B cell (primary cell): ENCODE data around the gene AGPAT3. TPM values are rescaled to one million over a fixed set of nuclear protein-coding genes. Genes with fewer than 3 reads are reported as not detected.

Experiments
- ATAC-seq: fragments of 200-7000 bp; cut with Tn5 transposase; one replicate; pipeline ENCODE4 v1.10.0; 2021; ENCODE audit warnings: low read depth, mild to moderate bottlenecking, moderate number of reproducible peaks, moderate library complexity
- CTCF ChIA-PET: fragments of 350-600 bp; sonication (Branson Sonifier 250); formaldehyde crosslinking; loops from one replicate; lab custom pipeline; 2021; ENCODE audit warnings: antibody characterized with exemption, inconsistent platforms; lab: Charles Lee
- POLR2A ChIA-PET: fragments of 350-600 bp; sonication (Branson Sonifier 250); formaldehyde crosslinking; loops from one replicate; lab custom pipeline; 2021; ENCODE audit warnings: antibody characterized with exemption; lab: Charles Lee
- DNase-seq: peaks from one replicate; pipeline ENCODE4 v3.0.0; 2013
- H2AFZ ChIP-seq: 2 replicates; pipeline ENCODE4 v1.6.1; 2012; ENCODE audit warnings: mild to moderate bottlenecking, low read depth, low read length; ENCODE audit not compliant: insufficient read depth, poor library complexity, severe bottlenecking
- H3K27ac ChIP-seq, 2 donors: 1 replicate in 1 of 2; 2 replicates in 1 of 2; pipeline ENCODE4 v1.5.1; 2012 to 2013; ENCODE audit warnings: low read length in 2 of 2, mild to moderate bottlenecking in 2 of 2, moderate library complexity in 1 of 2
- H3K27me3 ChIP-seq, 4 experiments: fragments of 200-600 bp in 1 of 4; sonication (generic) in 1 of 4; replicated peaks in 1 of 4; 1 replicate in 2 of 4; 2 replicates in 2 of 4; pipeline versions ENCODE4 v1.6.1 to v1.7.0; 2013 to 2016; ENCODE audit warnings: low read length in 3 of 4, mild to moderate bottlenecking in 2 of 4, mixed read lengths in 1 of 4, moderate library complexity in 1 of 4; ENCODE audit not compliant: insufficient read depth in 4 of 4, control insufficient read depth in 3 of 4; ENCODE audit errors: control extremely low read depth in 1 of 4
- H3K36me3 ChIP-seq, 2 experiments: replicated peaks in 1 of 2; 1 replicate in 1 of 2; 2 replicates in 1 of 2; pipeline versions ENCODE4 v1.6.1 to v1.7.1; 2013; ENCODE audit warnings: low read length in 1 of 2; ENCODE audit not compliant: insufficient read depth in 2 of 2, control insufficient read depth in 1 of 2; ENCODE audit errors: control extremely low read depth in 1 of 2, extremely low read depth in 1 of 2
- H3K4me1 ChIP-seq, 2 donors: fragments of 200-600 bp in 1 of 2; sonication (generic) in 1 of 2; 1 replicate in 1 of 2; 2 replicates in 1 of 2; pipeline versions ENCODE4 v1.5.1 to v1.6.1; 2013 to 2017; ENCODE audit warnings: low read length in 2 of 2; ENCODE audit not compliant: control insufficient read depth in 2 of 2, insufficient read depth in 2 of 2
- H3K4me2 ChIP-seq: replicated peaks from 2 replicates; pipeline ENCODE3; 2012; ENCODE audit warnings: mild to moderate bottlenecking, low read depth, low read length; ENCODE audit not compliant: poor library complexity, severe bottlenecking
- H3K4me3 ChIP-seq, 5 experiments: fragments of 200-600 bp in 1 of 5; sonication (generic) in 1 of 5; 1 replicate in 3 of 5; 2 replicates in 2 of 5; pipeline versions ENCODE4 v1.5.1 to v1.7.0; 2011 to 2016; ENCODE audit warnings: low read length in 4 of 5, mild to moderate bottlenecking in 4 of 5, low read depth in 2 of 5, control low read depth in 1 of 5, moderate library complexity in 1 of 5; ENCODE audit not compliant: insufficient read depth in 1 of 5; ENCODE audit errors: control extremely low read depth in 1 of 5, extremely low read depth in 1 of 5
- H3K79me2 ChIP-seq: fragments of 200-600 bp; sonication (generic); one replicate; pipeline ENCODE4 v1.6.0; 2016; ENCODE audit warnings: low read length; ENCODE audit not compliant: control insufficient read depth, insufficient read depth
- H3K9ac ChIP-seq: fragments of 200-600 bp; sonication (generic); 2 replicates; pipeline ENCODE4 v1.6.1; 2017; ENCODE audit warnings: mild to moderate bottlenecking, low read length, moderate library complexity
- H3K9me3 ChIP-seq, 3 donors: one replicate each; pipeline versions ENCODE4 v1.6.1 to v1.7.1; 2013; ENCODE audit warnings: low read length in 2 of 3; ENCODE audit not compliant: control insufficient read depth in 2 of 3, insufficient read depth in 1 of 3; ENCODE audit errors: control extremely low read depth in 1 of 3
- H4K20me1 ChIP-seq: 2 replicates; pipeline ENCODE4 v1.6.0; 2012; ENCODE audit warnings: mild to moderate bottlenecking, low read length; ENCODE audit not compliant: insufficient read depth, control insufficient read depth, poor library complexity, severe bottlenecking
- H3K27ac Mint-ChIP-seq: one replicate; pipeline ENCODE4 v1.8.0; 2021; ENCODE audit warnings: mixed read lengths
- H3K27me3 Mint-ChIP-seq: one replicate; pipeline ENCODE4 v1.8.0; 2021; ENCODE audit warnings: mixed read lengths
- H3K4me1 Mint-ChIP-seq: one replicate; pipeline ENCODE4 v1.8.0; 2021; ENCODE audit warnings: mixed read lengths
- H3K4me3 Mint-ChIP-seq: one replicate; pipeline ENCODE4 v1.8.0; 2021; ENCODE audit warnings: mixed read lengths
- H3K9me3 Mint-ChIP-seq: one replicate; pipeline ENCODE4 v1.8.0; 2022; ENCODE audit warnings: mixed read lengths; ENCODE audit not compliant: insufficient read depth
- EZH2 ChIP-seq: IDR thresholded peaks from 2 replicates; pipeline ENCODE4 v1.6.1; 2012; ENCODE audit warnings: borderline replicate concordance, low read depth, mild to moderate bottlenecking, moderate library complexity, low read length; ENCODE audit not compliant: insufficient read depth, poor library complexity, severe bottlenecking
- WGBS: methylation state at CpG from one replicate; pipeline ENCODE4 v1.1.5; 2013; ENCODE audit warnings: missing lambda C conversion rate; ENCODE audit not compliant: insufficient coverage; 5-methylcytosine and 5-hydroxymethylcytosine counted together
- intact Hi-C: fragments of 100-400 bp; cut with micrococcal nuclease; formaldehyde crosslinking; loops from one replicate; pipeline ENCODE4 v1.10.0; 2022
- polyA plus RNA-seq: library from polyadenylated mRNA; depleted of rRNA; stranded (reverse); fragments of >200 nt; gene quantifications from 2 replicates; pipeline ENCODE4 v1.2.3, GENCODE V29; 2012
- total RNA-seq, 2 donors: library from RNA; stranded (reverse); fragments of 120-200 nt in 1 of 2; gene quantifications; 1 replicate in 1 of 2; 2 replicates in 1 of 2; pipeline versions ENCODE4 v1.2.3 to v1.2.4, GENCODE V29; 2013 to 2022
- TF ChIP-seq, protein P1 (sequence below): fragments of 200-600 bp; IDR thresholded peaks from one replicate; pipeline ENCODE4 v1.8.0; 2022; ENCODE audit warnings: antibody characterized with exemption, mild to moderate bottlenecking

AGPAT3 gene
- total and polyA plus RNA-seq, 2 donors (not counting 1 experiment from before 2014, with no cell fraction given): 14.3 to 49.3 TPM

DNA sequence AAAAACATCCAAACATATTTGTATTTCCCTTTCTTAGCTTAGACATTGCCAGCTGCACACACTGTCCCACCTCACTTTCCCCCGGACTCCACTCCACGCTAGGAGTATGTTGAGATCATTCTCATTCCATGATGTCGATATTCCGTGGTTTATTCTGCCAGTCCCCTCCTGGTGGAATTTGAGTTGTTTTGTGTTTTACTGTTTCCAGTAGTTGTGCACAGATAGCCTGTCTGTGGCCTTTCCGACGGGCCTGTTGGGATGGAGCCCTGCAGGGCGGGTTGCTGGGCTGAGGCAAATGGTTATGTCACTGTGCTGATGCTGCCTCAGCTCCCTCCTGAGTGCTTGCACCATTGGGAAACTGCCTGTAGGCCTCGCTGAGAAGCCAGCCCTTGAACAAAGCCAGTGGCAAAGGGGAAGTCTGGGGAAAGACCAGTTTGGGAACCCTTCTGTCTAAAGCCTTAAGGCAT is 159.9 kb downstream of the AGPAT3 start:
- ChIA-PET CTCF (no interaction called here), POLR2A (no interaction called here)
- ATAC-seq (no peak), DNase-seq (no peak)
- Histone ChIP-seq H3K36me3 (no peaks in the 10 kb centered on the region), H3K27me3 (no peaks in the 10 kb centered on the region), H3K79me2 (peaks cover 100% of the 10 kb centered on the region), H3K4me2 (peak overlapping the region; percentile 55), H2AFZ (no peak overlapping the region), H3K27ac (no peak overlapping the region), H4K20me1 (peaks cover 97% of the 10 kb centered on the region), H3K4me3 (no peak overlapping the region), H3K9ac (no peak overlapping the region), H3K9me3 (peaks cover 0 to 6% (median 3%) of the 10 kb centered on the region in 3 donors), H3K4me1 (peaks cover 36 to 48% of the 10 kb centered on the region in 2 donors)
- 66% methylated on average over 4 of the region's 8 CpGs for WGBS
- peaks cover 70% of the 10 kb centered on the region for H3K4me1 Mint-ChIP-seq
- H3K27ac Mint-ChIP-seq: peak overlapping the region; percentile 13
- TF ChIP-seq, protein P1, sequence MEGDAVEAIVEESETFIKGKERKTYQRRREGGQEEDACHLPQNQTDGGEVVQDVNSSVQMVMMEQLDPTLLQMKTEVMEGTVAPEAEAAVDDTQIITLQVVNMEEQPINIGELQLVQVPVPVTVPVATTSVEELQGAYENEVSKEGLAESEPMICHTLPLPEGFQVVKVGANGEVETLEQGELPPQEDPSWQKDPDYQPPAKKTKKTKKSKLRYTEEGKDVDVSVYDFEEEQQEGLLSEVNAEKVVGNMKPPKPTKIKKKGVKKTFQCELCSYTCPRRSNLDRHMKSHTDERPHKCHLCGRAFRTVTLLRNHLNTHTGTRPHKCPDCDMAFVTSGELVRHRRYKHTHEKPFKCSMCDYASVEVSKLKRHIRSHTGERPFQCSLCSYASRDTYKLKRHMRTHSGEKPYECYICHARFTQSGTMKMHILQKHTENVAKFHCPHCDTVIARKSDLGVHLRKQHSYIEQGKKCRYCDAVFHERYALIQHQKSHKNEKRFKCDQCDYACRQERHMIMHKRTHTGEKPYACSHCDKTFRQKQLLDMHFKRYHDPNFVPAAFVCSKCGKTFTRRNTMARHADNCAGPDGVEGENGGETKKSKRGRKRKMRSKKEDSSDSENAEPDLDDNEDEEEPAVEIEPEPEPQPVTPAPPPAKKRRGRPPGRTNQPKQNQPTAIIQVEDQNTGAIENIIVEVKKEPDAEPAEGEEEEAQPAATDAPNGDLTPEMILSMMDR: no peak
- no peak for TF ChIP-seq EZH2
- intact Hi-C loops: no loop called here
- H3K27me3 Mint-ChIP-seq: no peaks in the 10 kb centered on the region
- peak overlapping the region; percentile 45 for H3K4me3 Mint-ChIP-seq
- H3K9me3 Mint-ChIP-seq: no peaks in the 10 kb centered on the region

DNA sequence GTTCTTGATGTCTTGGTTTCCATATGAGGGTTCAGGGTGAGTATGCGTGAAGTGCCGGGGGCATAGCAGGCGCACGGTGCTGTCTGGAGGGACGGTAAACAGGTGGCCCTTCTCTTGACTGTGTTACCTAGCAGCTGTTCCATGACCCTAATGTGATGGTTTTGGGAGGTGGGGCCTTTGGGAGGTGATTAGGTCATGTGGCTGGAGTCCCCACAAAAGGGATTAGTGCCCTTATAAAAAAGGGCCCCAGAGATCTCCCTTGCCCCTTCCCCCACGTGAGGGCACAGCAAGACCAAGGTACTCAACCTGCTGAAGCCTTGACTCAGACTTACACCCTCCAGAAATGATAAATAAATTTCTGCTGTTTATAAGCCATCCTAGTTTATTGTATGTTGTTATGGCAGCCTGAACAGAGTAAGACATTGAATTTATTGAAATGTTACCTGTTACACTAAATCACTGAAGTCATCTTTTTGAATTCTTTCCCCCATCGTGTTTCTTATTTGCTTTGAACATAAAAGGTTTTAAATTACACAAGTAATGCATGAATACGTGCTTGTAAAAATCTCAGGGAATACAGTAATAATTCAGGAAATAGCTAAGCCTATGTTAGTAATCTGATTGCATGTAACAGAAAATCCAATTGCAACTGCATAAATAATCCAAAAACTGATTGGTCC is 162.7 kb downstream of the AGPAT3 start:
- no peak for ATAC-seq
- no peak overlapping the region for H3K9ac ChIP-seq
- Mint-ChIP-seq H3K27me3 (no peaks in the 10 kb centered on the region), H3K27ac (no peak overlapping the region), H3K4me1 (peaks cover 58% of the 10 kb centered on the region), H3K4me3 (no peak overlapping the region), H3K9me3 (no peaks in the 10 kb centered on the region)
- H3K79me2 ChIP-seq: peaks cover 100% of the 10 kb centered on the region
- H3K36me3 ChIP-seq: peaks cover 1 to 8% of the 10 kb centered on the region in 2 experiments
- H3K4me2 ChIP-seq: no peak overlapping the region
- peaks cover 96% of the 10 kb centered on the region for H4K20me1 ChIP-seq
- H3K27ac ChIP-seq: no peak overlapping the region
- WGBS: 100% methylated on average over 5 of the region's 8 CpGs
- ChIA-PET POLR2A (no interaction called here), CTCF (no interaction called here)
- peaks cover 23 to 34% of the 10 kb centered on the region in 2 donors for H3K4me1 ChIP-seq
- H3K9me3 ChIP-seq: peaks cover 0 to 6% (median 3%) of the 10 kb centered on the region in 3 donors
- no peak overlapping the region for H3K4me3 ChIP-seq
- TF ChIP-seq, protein P1: no peak
- H3K27me3 ChIP-seq: no peaks in the 10 kb centered on the region
- no peak overlapping the region for H2AFZ ChIP-seq
- DNase-seq: no peak
- intact Hi-C loops: no loop called here
